ENCODE measurements around the gene MED23.

Gene MED23

DNA sequence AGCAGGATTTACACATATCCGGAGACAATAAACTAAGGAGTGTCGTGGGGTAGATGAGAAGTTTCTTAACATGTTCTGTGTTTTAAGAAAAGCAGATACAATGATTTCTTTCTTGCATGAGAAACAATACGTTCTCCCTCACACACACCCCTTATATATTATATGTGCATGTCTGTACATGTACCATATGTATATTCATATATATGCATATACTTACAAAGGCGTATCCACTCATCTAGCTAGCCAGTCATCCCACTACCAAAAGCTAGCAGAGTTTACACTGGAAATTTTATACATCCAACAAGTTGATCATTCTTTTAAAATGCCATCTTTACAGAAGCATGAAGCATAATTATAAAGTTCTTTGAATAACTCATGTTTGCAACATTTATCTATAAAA lies 40.1 kb downstream of the MED23 start:
- in situ Hi-C loops (cut with HindIII; ENCODE audit: low sequenced_read_pairs) = no loop called here
- TF ChIP-seq CTCF (IDR thresholded peaks at IDR 0.05; ENCODE audit: low read depth, low read length, missing control alignments) = no peak
- H3K4me3 ChIP-seq (ENCODE audit: low read depth, low read length) = no peak overlapping the region

DNA sequence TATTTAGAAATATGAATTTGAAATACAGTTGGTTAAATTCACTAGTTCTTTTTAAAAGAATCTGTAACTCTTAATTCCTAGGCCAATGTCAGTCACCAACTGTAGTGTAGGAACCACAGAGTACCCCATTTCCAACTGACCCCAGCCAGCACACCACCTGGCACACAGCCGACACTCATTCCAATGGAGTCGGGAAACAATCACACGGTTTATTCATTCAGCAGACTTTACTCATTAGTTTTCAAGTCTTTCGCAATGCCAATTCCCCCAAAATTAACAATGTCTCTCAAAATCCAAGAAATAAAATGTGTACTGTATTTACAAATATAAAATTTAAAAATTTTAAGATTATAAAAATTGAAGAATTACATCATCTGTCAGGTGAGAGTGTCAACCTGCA lies 41.5 kb downstream of the MED23 start:
- H3K4me3 ChIP-seq (ENCODE audit: low read depth, low read length) = no peak overlapping the region
- in situ Hi-C loops (cut with HindIII; ENCODE audit: low sequenced_read_pairs) = no loop called here
- TF ChIP-seq CTCF (IDR thresholded peaks at IDR 0.05; ENCODE audit: low read depth, low read length, missing control alignments) = no peak

More for the DNA sequence above, 40.1 kb downstream of the MED23 start:
- DNase-seq (ENCODE audit: low read depth) = no peak

DNA sequence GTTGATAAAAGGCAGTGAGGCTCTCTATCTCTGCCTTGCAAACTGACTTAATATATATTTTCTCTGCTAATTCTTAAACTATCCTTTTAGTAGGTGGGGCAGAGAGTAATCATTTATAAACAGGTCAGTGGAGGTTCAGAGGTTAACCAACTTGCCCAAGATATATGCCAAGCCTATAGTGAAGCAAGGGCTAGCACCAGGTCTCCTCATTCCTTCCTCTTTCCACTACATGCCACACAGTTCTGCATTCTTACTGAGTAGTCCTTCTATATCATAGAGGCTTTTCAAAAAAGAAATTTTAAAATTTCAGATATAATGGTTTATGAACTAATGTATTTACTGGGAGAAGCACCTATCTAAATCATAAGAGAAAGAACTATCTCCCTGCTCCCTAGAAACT lies 46.5 kb downstream of the MED23 start:
- no peak overlapping the region for H3K4me3 ChIP-seq (ENCODE audit: low read depth, low read length)
- no peak for DNase-seq (ENCODE audit: low read depth)
- in situ Hi-C loops (cut with HindIII; ENCODE audit: low sequenced_read_pairs) = no loop called here
- TF ChIP-seq CTCF (IDR thresholded peaks at IDR 0.05; ENCODE audit: low read depth, low read length, missing control alignments) = no peak

More for the DNA sequence above, 41.5 kb downstream of the MED23 start:
- DNase-seq (ENCODE audit: low read depth) = no peak

GRCh38 chr6:131575834-131576478 lies 52.1 kb downstream of the MED23 start:
- in situ Hi-C loops (cut with HindIII; ENCODE audit: low sequenced_read_pairs) = no loop called here
- no peak for DNase-seq (ENCODE audit: low read depth)
- H3K4me3 ChIP-seq (ENCODE audit: low read depth, low read length) = no peak overlapping the region
- no peak for TF ChIP-seq CTCF (IDR thresholded peaks at IDR 0.05; ENCODE audit: low read depth, low read length, missing control alignments)

- no peak for DNase-seq (ENCODE audit: low read depth)
- no peak overlapping the region for H3K4me3 ChIP-seq (ENCODE audit: low read depth, low read length)
- no peak for TF ChIP-seq CTCF (IDR thresholded peaks at IDR 0.05; ENCODE audit: low read depth, low read length, missing control alignments)
- in situ Hi-C loops (cut with HindIII; ENCODE audit: low sequenced_read_pairs) = no loop called here
These were observed 53.4 kb downstream of the MED23 start for GRCh38 chr6:131574686-131575085.

DNA sequence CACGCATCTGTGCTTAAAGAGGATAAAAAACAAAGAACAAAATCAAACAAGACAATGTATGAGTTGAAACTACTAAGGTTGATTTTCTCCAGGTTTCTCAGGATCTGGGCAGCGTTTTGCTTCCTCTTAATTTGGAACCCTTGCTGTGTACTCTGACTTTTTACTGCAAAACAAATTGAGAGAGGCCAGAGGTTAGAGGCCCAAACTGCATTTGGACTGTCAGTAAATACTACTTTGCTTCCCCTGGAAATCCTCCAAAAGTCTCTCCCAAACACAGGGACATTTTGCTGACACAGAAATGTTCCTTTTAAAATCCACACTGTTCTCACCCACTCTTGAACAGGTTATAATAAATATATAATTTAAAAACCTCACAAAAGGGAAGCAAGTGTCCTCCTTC lies 53.9 kb downstream of the MED23 start:
- no peak for DNase-seq (ENCODE audit: low read depth)
- H3K4me3 ChIP-seq (ENCODE audit: low read depth, low read length) = no peak overlapping the region
- in situ Hi-C loops (cut with HindIII; ENCODE audit: low sequenced_read_pairs) = no loop called here

More for the DNA sequence above, 53.9 kb downstream of the MED23 start:
- TF ChIP-seq CTCF (IDR thresholded peaks at IDR 0.05; ENCODE audit: low read depth, low read length, missing control alignments) = no peak

All from astrocyte of the cerebellum (primary cell).